Measurements from ENCODE around the gene HYI.

HYI gene

DNA sequence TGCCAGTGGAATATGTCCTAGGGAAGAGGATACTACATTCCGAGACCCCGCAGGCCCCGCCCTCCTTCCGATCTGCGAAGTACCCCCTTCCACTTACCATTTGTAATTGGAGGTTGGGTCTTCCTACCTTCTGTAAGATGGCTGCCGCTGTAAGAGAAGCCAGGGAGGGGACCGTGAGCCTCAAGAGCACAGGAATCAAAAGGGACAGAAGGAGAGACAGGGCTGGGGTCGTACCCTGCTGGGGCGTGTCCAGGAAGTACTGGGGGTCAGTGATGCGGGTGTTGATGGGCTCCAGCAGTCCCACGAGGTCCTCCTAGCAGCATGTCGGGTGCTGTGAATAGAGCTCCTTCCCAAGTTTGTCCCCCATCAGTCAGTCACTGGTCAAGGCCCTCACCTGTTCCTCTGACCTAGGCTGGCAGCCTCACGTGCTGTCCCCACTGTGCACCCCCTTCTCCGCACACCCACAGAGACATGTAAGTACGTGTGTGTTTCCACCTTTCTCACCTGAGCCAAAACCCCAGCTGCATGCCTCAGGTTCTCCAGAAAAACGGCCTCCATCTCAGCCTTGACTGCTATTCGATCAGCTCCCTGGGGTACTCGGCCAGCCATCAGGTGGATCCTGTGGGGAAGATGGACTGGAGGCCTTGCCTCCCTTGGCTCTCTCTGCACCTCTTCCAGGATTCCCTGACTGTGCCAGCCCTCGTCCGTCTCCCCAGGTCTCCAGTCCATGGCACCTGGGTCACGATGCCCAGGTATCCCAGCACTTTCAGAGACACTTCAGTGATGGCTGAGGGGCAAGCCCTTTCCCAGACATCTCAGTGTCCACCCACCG, 1.8 kb downstream of the HYI start:
- Histone ChIP-seq H3K4me1 (ENCODE audit: control insufficient read depth in 5 of 5, insufficient read depth in 5 of 5, low read length in 5 of 5) (peaks cover 0 to 58% (median 40%) of the 10 kb centered on the region in 5 donors), H3K9ac (ENCODE audit: low read length in 5 of 5) (no peak overlapping the region), H3K4me3 (ENCODE audit: low read depth in 1 of 5, low read length in 5 of 5) (no peak overlapping the region), H3K9me3 (ENCODE audit: control insufficient read depth in 5 of 5, low read length in 5 of 5) (no peaks in the 10 kb centered on the region), H3K27ac (ENCODE audit: low read depth, low read length) (peak overlapping the region; percentile 17), H3K27me3 (ENCODE audit: control insufficient read depth in 5 of 5, insufficient read depth in 4 of 5, low read length in 5 of 5) (no peaks in the 10 kb centered on the region), H3K36me3 (ENCODE audit: control insufficient read depth in 5 of 5, insufficient read depth in 5 of 5, low read length in 5 of 5) (peaks cover 0 to 56% (median 52%) of the 10 kb centered on the region in 5 donors)

DNA sequence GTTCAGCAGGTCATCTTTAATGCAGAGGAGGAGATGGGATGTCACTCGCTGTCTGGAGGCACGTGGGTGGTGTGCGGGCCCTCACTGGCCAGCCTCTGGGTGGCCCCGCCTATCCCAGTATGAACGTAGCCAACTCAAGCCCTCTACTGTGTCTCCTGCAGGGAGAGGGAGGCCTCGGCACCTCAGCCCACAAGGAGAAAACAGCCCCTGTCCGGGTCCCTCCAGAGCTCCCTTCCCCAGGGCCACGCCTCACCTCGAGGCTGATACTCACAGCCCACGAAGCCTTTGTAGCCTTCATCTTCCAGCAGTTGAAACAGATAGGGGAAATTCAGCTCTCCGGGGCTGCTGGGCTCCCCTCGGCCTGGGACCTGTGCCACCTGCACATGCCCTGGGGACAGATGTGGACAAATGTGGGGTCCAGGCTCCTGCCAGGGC, 2.6 kb downstream of the HYI start:
- Histone ChIP-seq H3K27me3 (ENCODE audit: control insufficient read depth in 5 of 5, insufficient read depth in 4 of 5, low read length in 5 of 5) (no peaks in the 10 kb centered on the region), H3K9ac (ENCODE audit: low read length in 5 of 5) (no peak overlapping the region), H3K36me3 (ENCODE audit: control insufficient read depth in 5 of 5, insufficient read depth in 5 of 5, low read length in 5 of 5) (peaks cover 0 to 63% (median 59%) of the 10 kb centered on the region in 5 donors), H3K4me3 (ENCODE audit: low read depth in 1 of 5, low read length in 5 of 5) (no peak overlapping the region), H3K27ac (ENCODE audit: low read depth, low read length) (peak overlapping the region; percentile 17), H3K4me1 (ENCODE audit: control insufficient read depth in 5 of 5, insufficient read depth in 5 of 5, low read length in 5 of 5) (peaks cover 0 to 58% (median 40%) of the 10 kb centered on the region in 5 donors), H3K9me3 (ENCODE audit: control insufficient read depth in 5 of 5, low read length in 5 of 5) (no peaks in the 10 kb centered on the region)

DNA sequence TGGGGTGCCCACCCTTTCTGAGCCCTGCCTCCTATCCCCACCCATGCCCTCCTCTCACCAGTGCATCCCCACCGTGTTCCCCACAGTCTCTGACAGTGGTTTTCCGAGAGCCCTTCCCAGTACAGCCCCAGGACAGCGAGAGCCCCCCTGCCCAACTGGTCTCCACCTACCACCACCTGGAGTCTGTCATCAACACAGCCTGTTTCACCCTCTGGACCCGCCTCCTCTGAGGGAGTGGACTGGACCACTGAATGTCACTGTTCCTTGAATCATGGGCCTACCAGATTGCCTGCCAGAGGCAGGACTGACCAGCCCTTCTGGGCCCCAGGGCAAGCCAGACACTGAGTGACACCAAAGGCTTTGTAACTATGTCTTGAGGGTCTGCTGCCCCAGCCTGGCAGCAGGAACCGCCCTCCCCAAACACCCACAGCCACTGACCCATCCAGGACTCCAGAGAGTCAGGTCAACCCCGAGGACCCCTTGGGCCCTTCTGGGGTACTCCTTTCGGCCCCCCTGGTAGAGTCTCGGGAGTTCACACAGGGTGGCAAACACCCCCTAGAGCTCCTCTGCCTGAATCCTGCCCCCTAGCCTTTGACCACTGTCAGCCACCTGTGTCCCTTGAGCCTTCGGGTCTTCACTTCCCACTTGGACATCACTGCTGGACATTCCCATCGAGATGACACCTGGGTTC, 3.3 kb downstream of the HYI start:
- H3K27me3 ChIP-seq (ENCODE audit: control insufficient read depth in 5 of 5, insufficient read depth in 4 of 5, low read length in 5 of 5): no peaks in the 10 kb centered on the region
- peaks cover 0 to 71% (median 67%) of the 10 kb centered on the region in 5 donors for H3K36me3 ChIP-seq (ENCODE audit: control insufficient read depth in 5 of 5, insufficient read depth in 5 of 5, low read length in 5 of 5)
- no peak overlapping the region for H3K4me3 ChIP-seq (ENCODE audit: low read depth in 1 of 5, low read length in 5 of 5)
- H3K9me3 ChIP-seq (ENCODE audit: control insufficient read depth in 5 of 5, low read length in 5 of 5): no peaks in the 10 kb centered on the region
- H3K9ac ChIP-seq (ENCODE audit: low read length in 5 of 5): no peak overlapping the region
- H3K4me1 ChIP-seq (ENCODE audit: control insufficient read depth in 5 of 5, insufficient read depth in 5 of 5, low read length in 5 of 5): peaks cover 0 to 55% (median 39%) of the 10 kb centered on the region in 5 donors
- peak overlapping the region; percentile 17 for H3K27ac ChIP-seq (ENCODE audit: low read depth, low read length)

DNA sequence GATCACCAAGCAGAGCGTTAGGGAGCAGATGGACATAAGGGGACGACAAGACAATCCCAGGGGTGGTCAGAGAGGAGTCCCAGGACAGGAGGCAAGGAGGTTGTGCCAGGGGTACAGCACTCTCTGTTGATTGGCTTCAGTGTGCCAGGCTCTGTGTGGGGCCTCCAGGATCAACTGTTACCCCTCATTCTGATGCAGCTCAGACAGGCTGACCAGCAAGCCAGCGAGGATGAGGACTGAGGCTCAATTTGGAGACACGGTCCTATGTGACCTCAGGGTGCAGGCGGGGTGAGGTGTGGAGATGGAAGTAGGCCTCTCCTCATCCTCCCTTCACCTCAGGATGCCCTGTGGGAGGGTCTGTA, 4.0 kb downstream of the HYI start:
- Histone ChIP-seq H3K4me1 (ENCODE audit: control insufficient read depth in 5 of 5, insufficient read depth in 5 of 5, low read length in 5 of 5) (peaks cover 0 to 55% (median 39%) of the 10 kb centered on the region in 5 donors), H3K9ac (ENCODE audit: low read length in 5 of 5) (no peak overlapping the region), H3K4me3 (ENCODE audit: low read depth in 1 of 5, low read length in 5 of 5) (no peak overlapping the region), H3K36me3 (ENCODE audit: control insufficient read depth in 5 of 5, insufficient read depth in 5 of 5, low read length in 5 of 5) (peaks cover 0 to 78% (median 72%) of the 10 kb centered on the region in 5 donors), H3K27me3 (ENCODE audit: control insufficient read depth in 5 of 5, insufficient read depth in 4 of 5, low read length in 5 of 5) (no peaks in the 10 kb centered on the region), H3K27ac (ENCODE audit: low read depth, low read length) (no peak overlapping the region), H3K9me3 (ENCODE audit: control insufficient read depth in 5 of 5, low read length in 5 of 5) (no peaks in the 10 kb centered on the region)

DNA sequence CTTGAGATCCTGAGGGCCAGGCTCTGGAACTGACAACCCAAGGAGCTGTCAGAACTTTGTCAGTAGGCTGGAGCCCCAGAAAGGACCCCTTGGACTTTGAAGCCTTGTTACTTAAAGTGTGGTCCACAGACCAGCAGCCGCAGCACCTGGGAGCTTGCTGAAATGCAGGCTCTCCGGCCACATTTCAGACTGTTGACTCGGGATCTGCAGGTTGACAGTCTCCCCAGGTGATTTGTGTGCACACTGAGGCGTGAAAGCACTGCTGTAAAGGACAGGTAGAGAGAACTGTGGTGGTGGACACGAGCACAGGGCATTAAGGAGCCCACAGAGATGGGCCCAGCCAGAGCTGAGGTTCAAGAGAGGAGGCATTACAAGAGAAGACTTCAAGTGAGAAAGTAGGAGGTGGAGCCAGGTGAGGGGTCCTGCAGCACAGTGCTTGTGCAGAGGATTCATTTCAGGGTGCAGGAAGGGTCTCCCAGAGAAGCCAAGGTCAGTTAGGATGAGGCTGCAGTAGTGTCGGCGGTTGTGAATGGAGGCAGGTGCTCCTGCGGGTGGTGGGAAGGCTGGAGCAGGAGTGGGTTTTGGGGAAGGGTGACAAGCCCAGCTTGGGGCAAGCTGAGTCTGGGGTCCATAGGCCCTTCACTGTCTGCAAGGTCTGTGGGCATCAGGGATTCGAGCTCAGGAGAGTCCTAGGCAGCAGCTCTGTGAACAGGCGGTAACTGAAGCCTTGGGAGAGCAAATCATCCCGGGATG, 4.6 kb downstream of the HYI start:
- Histone ChIP-seq H3K27me3 (ENCODE audit: control insufficient read depth in 5 of 5, insufficient read depth in 4 of 5, low read length in 5 of 5) (no peaks in the 10 kb centered on the region), H3K36me3 (ENCODE audit: control insufficient read depth in 5 of 5, insufficient read depth in 5 of 5, low read length in 5 of 5) (peaks cover 0 to 84% (median 77%) of the 10 kb centered on the region in 5 donors), H3K27ac (ENCODE audit: low read depth, low read length) (peak overlapping the region; percentile 70), H3K9ac (ENCODE audit: low read length in 5 of 5) (no peak overlapping the region), H3K4me1 (ENCODE audit: control insufficient read depth in 5 of 5, insufficient read depth in 5 of 5, low read length in 5 of 5) (peaks cover 0 to 53% (median 37%) of the 10 kb centered on the region in 5 donors), H3K9me3 (ENCODE audit: control insufficient read depth in 5 of 5, low read length in 5 of 5) (no peaks in the 10 kb centered on the region), H3K4me3 (ENCODE audit: low read depth in 1 of 5, low read length in 5 of 5) (no peak overlapping the region)

DNA sequence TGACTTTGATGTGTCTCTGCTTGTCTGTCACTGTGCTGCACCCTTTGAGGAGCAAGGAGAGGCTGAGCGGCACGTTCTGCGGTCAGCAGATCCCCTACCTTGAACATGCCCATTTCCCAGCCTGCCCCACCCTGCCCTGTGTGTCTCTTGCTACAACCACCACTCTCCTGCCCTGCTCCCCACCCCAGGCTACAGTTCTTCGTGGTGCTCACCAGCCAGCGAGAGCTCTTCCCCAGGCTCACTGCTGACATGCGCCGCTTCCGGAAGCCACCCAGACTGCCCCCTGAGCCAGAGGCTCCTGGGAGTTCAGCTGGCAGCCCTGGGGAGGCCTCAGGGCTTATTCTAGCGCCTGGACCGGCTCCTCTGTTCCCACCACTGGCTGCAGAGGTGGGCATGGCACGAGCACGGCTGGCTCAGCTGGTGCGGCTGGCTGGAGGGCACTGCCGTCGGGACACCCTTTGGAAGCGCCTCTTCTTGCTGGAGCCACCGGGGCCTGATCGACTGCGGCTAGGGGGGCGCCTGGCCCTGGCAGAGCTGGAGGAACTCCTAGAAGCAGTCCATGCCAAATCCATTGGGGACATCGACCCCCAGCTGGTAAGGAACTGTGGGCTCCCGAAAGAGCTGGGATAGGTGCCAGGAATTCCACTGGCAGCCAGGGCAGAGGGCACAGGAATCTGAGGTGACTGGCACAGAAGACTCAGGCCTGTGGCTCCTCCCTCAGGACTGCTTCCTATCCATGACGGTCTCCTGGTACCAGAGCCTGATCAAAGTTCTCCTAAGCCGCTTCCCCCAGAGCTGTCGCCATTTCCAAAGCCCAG, 5.6 kb downstream of the HYI start:
- Histone ChIP-seq H3K9ac (ENCODE audit: low read length in 5 of 5) (no peak overlapping the region), H3K36me3 (ENCODE audit: control insufficient read depth in 5 of 5, insufficient read depth in 5 of 5, low read length in 5 of 5) (peaks cover 0 to 94% (median 88%) of the 10 kb centered on the region in 5 donors)

DNA sequence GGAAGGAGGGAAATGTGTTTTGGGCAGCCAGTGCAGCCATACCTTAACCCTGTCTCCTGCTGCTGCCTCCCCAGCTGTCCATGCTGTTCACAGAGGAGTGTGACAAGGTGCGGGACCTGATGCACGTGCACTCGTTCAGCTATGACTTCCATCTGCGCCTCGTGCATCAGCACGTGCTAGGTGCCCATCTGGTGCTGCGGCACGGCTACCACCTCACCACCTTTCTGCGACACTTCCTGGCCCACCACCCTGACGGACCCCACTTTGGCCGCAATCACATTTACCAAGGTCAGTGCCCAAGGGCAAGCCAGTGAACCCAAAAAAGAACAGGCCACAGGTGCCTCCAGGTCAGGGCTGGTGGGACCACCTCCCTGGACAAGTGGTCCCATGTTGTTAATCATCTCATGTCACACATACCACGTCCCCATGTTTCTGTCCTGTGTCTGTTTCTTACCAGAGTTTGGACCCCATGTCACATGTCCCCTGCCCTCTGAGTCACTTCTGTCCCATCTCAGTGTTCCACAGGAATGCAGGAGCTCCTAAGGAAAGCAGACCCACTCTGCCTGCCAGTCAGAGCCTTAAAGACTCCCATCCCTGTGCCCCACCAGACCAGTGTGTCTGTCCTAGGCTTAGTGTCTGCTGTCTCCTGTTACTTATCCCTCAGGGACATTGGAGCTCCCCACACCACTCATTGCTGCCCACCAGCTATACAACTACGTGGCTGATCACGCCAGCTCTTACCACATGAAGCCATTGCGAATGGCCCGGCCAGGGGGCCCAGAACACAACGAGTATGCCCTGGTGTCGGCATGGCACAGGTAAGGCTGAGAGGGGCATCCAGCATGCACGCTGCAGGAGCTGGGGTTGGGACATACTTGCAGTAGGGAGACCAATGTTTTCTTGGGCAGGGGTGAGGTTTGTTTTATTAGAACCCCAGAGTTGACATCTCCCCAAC, 6.6 kb downstream of the HYI start:
- Histone ChIP-seq H3K4me3 (ENCODE audit: low read depth in 1 of 5, low read length in 5 of 5) (no peak overlapping the region), H3K27me3 (ENCODE audit: control insufficient read depth in 5 of 5, insufficient read depth in 4 of 5, low read length in 5 of 5) (no peaks in the 10 kb centered on the region), H3K27ac (ENCODE audit: low read depth, low read length) (no peak overlapping the region), H3K9ac (ENCODE audit: low read length in 5 of 5) (no peak overlapping the region), H3K36me3 (ENCODE audit: control insufficient read depth in 5 of 5, insufficient read depth in 5 of 5, low read length in 5 of 5) (peaks cover 0 to 100% (median 97%) of the 10 kb centered on the region in 5 donors), H3K9me3 (ENCODE audit: control insufficient read depth in 5 of 5, low read length in 5 of 5) (no peaks in the 10 kb centered on the region), H3K4me1 (ENCODE audit: control insufficient read depth in 5 of 5, insufficient read depth in 5 of 5, low read length in 5 of 5) (peaks cover 0 to 38% (median 29%) of the 10 kb centered on the region in 5 donors)

More for the DNA sequence above, 5.6 kb downstream of the HYI start:
- peaks cover 0 to 48% (median 33%) of the 10 kb centered on the region in 5 donors for H3K4me1 ChIP-seq (ENCODE audit: control insufficient read depth in 5 of 5, insufficient read depth in 5 of 5, low read length in 5 of 5)
- H3K27ac ChIP-seq (ENCODE audit: low read depth, low read length): peak overlapping the region; percentile 70
- H3K9me3 ChIP-seq (ENCODE audit: control insufficient read depth in 5 of 5, low read length in 5 of 5): no peaks in the 10 kb centered on the region
- no peak overlapping the region for H3K4me3 ChIP-seq (ENCODE audit: low read depth in 1 of 5, low read length in 5 of 5)
- no peaks in the 10 kb centered on the region for H3K27me3 ChIP-seq (ENCODE audit: control insufficient read depth in 5 of 5, insufficient read depth in 4 of 5, low read length in 5 of 5)

DNA sequence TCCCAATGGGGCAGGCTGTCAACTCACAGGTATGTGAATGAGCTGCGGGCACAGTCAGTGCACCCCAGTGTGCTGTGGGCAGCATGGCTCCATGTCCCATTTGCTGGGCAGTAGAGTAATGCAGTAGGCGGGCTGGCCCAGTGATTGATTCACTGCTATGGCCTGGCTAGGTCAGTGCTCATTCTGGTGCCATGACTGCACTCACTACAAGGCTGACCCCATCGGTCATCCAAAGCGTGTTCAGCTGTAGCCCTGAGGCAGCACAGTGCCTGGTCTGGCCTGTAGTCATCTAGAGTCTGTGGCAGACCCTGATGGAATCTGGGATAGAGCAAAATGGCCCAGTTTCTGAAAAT, 7.4 kb downstream of the HYI start:
- Histone ChIP-seq H3K36me3 (ENCODE audit: control insufficient read depth in 5 of 5, insufficient read depth in 5 of 5, low read length in 5 of 5) (peaks cover 0 to 100% (median 98%) of the 10 kb centered on the region in 5 donors), H3K27ac (ENCODE audit: low read depth, low read length) (no peak overlapping the region), H3K27me3 (ENCODE audit: control insufficient read depth in 5 of 5, insufficient read depth in 4 of 5, low read length in 5 of 5) (no peaks in the 10 kb centered on the region), H3K4me1 (ENCODE audit: control insufficient read depth in 5 of 5, insufficient read depth in 5 of 5, low read length in 5 of 5) (peaks cover 0 to 36% (median 29%) of the 10 kb centered on the region in 5 donors), H3K4me3 (ENCODE audit: low read depth in 1 of 5, low read length in 5 of 5) (no peak overlapping the region), H3K9ac (ENCODE audit: low read length in 5 of 5) (no peak overlapping the region), H3K9me3 (ENCODE audit: control insufficient read depth in 5 of 5, low read length in 5 of 5) (no peaks in the 10 kb centered on the region)

Data from subcutaneous abdominal adipose tissue (tissue), 5 donors.